Measurements from ENCODE around the gene ENTPD3. TPM values are rescaled to one million over a fixed set of nuclear protein-coding genes. Genes with fewer than 3 reads are reported as not detected.

Gene ENTPD3
- total RNA-seq, 2 donors from 2014 or later = 12.2 to 17.1 TPM

GRCh38 chr3:40350529-40350928 lies 36.5 kb upstream of the ENTPD3 start:
- DNase-seq (no peak), ATAC-seq (no peak)
- intact Hi-C loops (cut with DNase I) = no loop called here
- TF ChIP-seq CTCF (IDR thresholded peaks at IDR 0.05) (no peak), POLR2A (IDR thresholded peaks at IDR 0.05) (no peak)
- H3K27ac ChIP-seq = no peak overlapping the region
- H3K9me3 ChIP-seq = no peaks in the 10 kb centered on the region
- no peak overlapping the region for H3K4me3 ChIP-seq
- no peaks in the 10 kb centered on the region for H3K36me3 ChIP-seq (replicated peaks in 1 of 2; ENCODE audit: insufficient read depth in 1 of 2, low read depth in 2 of 2)
- peaks cover 7% of the 10 kb centered on the region for H3K4me1 ChIP-seq
- H3K27me3 ChIP-seq = no peaks in the 10 kb centered on the region

GRCh38 chr3:40355410-40355809 lies 31.6 kb upstream of the ENTPD3 start:
- Histone ChIP-seq H3K9me3 (no peaks in the 10 kb centered on the region), H3K36me3 (replicated peaks in 1 of 2; ENCODE audit: insufficient read depth in 1 of 2, low read depth in 2 of 2) (no peaks in the 10 kb centered on the region), H3K27me3 (no peaks in the 10 kb centered on the region), H3K4me1 (peaks cover 7% of the 10 kb centered on the region), H3K4me3 (no peak overlapping the region), H3K27ac (no peak overlapping the region)
- ATAC-seq (no peak), DNase-seq (no peak)
- intact Hi-C loops (cut with DNase I) = no loop called here
- WGBS, 2 donors = 74 to 77% methylated on average over 2 of the region's 2 CpGs
- TF ChIP-seq POLR2A (IDR thresholded peaks at IDR 0.05) (no peak), CTCF (IDR thresholded peaks at IDR 0.05) (no peak)

GRCh38 chr3:40358454-40358853 lies 28.5 kb upstream of the ENTPD3 start:
- no peak for DNase-seq
- WGBS, 2 donors = 56 to 82% methylated on average over 1 of the region's 1 CpG
- no peak overlapping the region for H3K4me3 ChIP-seq
- TF ChIP-seq POLR2A (IDR thresholded peaks at IDR 0.05) (no peak), CTCF (IDR thresholded peaks at IDR 0.05) (no peak)
- intact Hi-C loops (cut with DNase I) = no loop called here
- no peaks in the 10 kb centered on the region for H3K4me1 ChIP-seq
- no peaks in the 10 kb centered on the region for H3K36me3 ChIP-seq (replicated peaks in 1 of 2; ENCODE audit: insufficient read depth in 1 of 2, low read depth in 2 of 2)
- ATAC-seq = no peak
- H3K27me3 ChIP-seq = no peaks in the 10 kb centered on the region
- no peaks in the 10 kb centered on the region for H3K9me3 ChIP-seq
- H3K27ac ChIP-seq = no peak overlapping the region

- intact Hi-C loops (cut with DNase I) = no loop called here
- Histone ChIP-seq H3K27me3 (no peaks in the 10 kb centered on the region), H3K4me3 (no peak overlapping the region), H3K9me3 (no peaks in the 10 kb centered on the region), H3K4me1 (no peaks in the 10 kb centered on the region), H3K27ac (no peak overlapping the region), H3K36me3 (replicated peaks in 1 of 2; ENCODE audit: insufficient read depth in 1 of 2, low read depth in 2 of 2) (no peaks in the 10 kb centered on the region)
- DNase-seq (no peak), ATAC-seq (no peak)
- 21 to 26% methylated on average over 2 of the region's 2 CpGs for WGBS, 2 donors
- no peak for TF ChIP-seq POLR2A (IDR thresholded peaks at IDR 0.05)
- no peak for TF ChIP-seq CTCF (IDR thresholded peaks at IDR 0.05)
Observed at GRCh38 chr3:40363674-40364073, 23.3 kb upstream of the ENTPD3 start.

GRCh38 chr3:40366203-40367162 lies 20.5 kb upstream of the ENTPD3 start:
- H3K27ac ChIP-seq = no peak overlapping the region
- ATAC-seq (no peak), DNase-seq (no peak)
- TF ChIP-seq CTCF (IDR thresholded peaks at IDR 0.05) (no peak), POLR2A (IDR thresholded peaks at IDR 0.05) (no peak)
- H3K4me1 ChIP-seq = no peaks in the 10 kb centered on the region
- 62% methylated on average over 2 of the region's 2 CpGs for WGBS, 2 donors
- intact Hi-C loops (cut with DNase I) = no loop called here
- no peak overlapping the region for H3K4me3 ChIP-seq
- H3K27me3 ChIP-seq = no peaks in the 10 kb centered on the region
- H3K36me3 ChIP-seq (replicated peaks in 1 of 2; ENCODE audit: insufficient read depth in 1 of 2, low read depth in 2 of 2) = no peaks in the 10 kb centered on the region
- H3K9me3 ChIP-seq = no peaks in the 10 kb centered on the region

Measured in body of pancreas (tissue), 4 donors.